Liver (tissue), 9 donors: ENCODE measurements around the gene TLE4. TPM values are rescaled to one million over a fixed set of nuclear protein-coding genes. Genes with fewer than 3 reads are reported as not detected.

ENCODE experiments used
- DNase-seq: peaks from one replicate; pipeline ENCODE4 v3.0.0-alpha.2; 2017; ENCODE audit warnings: low spot score
- H3K27ac ChIP-seq, 2 donors: one replicate each; pipeline ENCODE4 v1.7.0; 2013; ENCODE audit warnings: inconsistent platforms in 2 of 2, low read length in 2 of 2, control low read depth in 1 of 2, low read depth in 1 of 2, mild to moderate bottlenecking in 1 of 2
- H3K27me3 ChIP-seq, 4 donors: one replicate each; pipeline versions ENCODE4 v1.6.1 to v1.7.0; 2013; ENCODE audit warnings: low read length in 3 of 4, inconsistent platforms in 1 of 4, mild to moderate bottlenecking in 1 of 4, moderate library complexity in 1 of 4; ENCODE audit not compliant: control insufficient read depth in 4 of 4, insufficient read depth in 4 of 4
- H3K36me3 ChIP-seq, 4 donors: one replicate each; pipeline versions ENCODE4 v1.6.1 to v1.7.0; 2013; ENCODE audit warnings: low read length in 3 of 4, mild to moderate bottlenecking in 3 of 4, low read depth in 1 of 4, moderate library complexity in 1 of 4; ENCODE audit not compliant: control insufficient read depth in 4 of 4, insufficient read depth in 3 of 4
- H3K4me1 ChIP-seq, 4 donors: one replicate each; pipeline versions ENCODE4 v1.6.1 to v1.7.0; 2013; ENCODE audit warnings: low read length in 3 of 4, mild to moderate bottlenecking in 3 of 4, moderate library complexity in 1 of 4; ENCODE audit not compliant: control insufficient read depth in 4 of 4, insufficient read depth in 4 of 4
- H3K4me3 ChIP-seq, 3 donors: one replicate each; pipeline versions ENCODE4 v1.6.1 to v1.7.0; 2013; ENCODE audit warnings: low read length in 3 of 3, control low read depth in 1 of 3, low read depth in 1 of 3, mild to moderate bottlenecking in 1 of 3
- H3K9ac ChIP-seq, 2 donors: one replicate each; pipeline ENCODE4 v1.7.0; 2013; ENCODE audit warnings: low read length in 2 of 2, mild to moderate bottlenecking in 2 of 2, moderate library complexity in 2 of 2, control low read depth in 1 of 2, low read depth in 1 of 2
- H3K9me3 ChIP-seq, 4 donors: one replicate each; pipeline versions ENCODE4 v1.6.1 to v1.7.0; 2013; ENCODE audit warnings: low read length in 3 of 4; ENCODE audit not compliant: control insufficient read depth in 4 of 4
- EGR1 ChIP-seq, 2 donors: IDR thresholded peaks; 2 replicates each; pipeline ENCODE4 v1.6.1; 2016 to 2018; ENCODE audit warnings: antibody characterized with exemption in 2 of 2, low read depth in 2 of 2
- FOXA1 ChIP-seq: IDR thresholded peaks from 2 replicates; pipeline ENCODE4 v1.6.1; 2016; ENCODE audit warnings: antibody characterized with exemption
- FOXA2 ChIP-seq: IDR thresholded peaks from 2 replicates; pipeline ENCODE4 v1.6.1; 2016; ENCODE audit warnings: antibody characterized with exemption
- GABPA ChIP-seq, 2 donors: IDR thresholded peaks in 1 of 2; conservative IDR thresholded peaks in 1 of 2; 2 replicates each; pipeline ENCODE4 v1.6.1; 2016; ENCODE audit warnings: antibody characterized with exemption in 2 of 2, mild to moderate bottlenecking in 1 of 2, moderate library complexity in 1 of 2
- JUND ChIP-seq, 2 donors: IDR thresholded peaks; 2 replicates each; pipeline ENCODE4 v1.6.1; 2016; ENCODE audit warnings: antibody characterized with exemption in 2 of 2
- NR2F2 ChIP-seq: IDR thresholded peaks from 2 replicates; pipeline ENCODE4 v1.6.1; 2016; ENCODE audit warnings: antibody characterized with exemption
- SP1 ChIP-seq: IDR thresholded peaks from 2 replicates; pipeline ENCODE4 v1.6.1; 2018; ENCODE audit warnings: antibody characterized with exemption, mild to moderate bottlenecking
- TAF1 ChIP-seq: conservative IDR thresholded peaks from 2 replicates; pipeline ENCODE4 v1.6.1; 2016; ENCODE audit warnings: antibody characterized with exemption, mild to moderate bottlenecking
- ZBTB33 ChIP-seq: IDR thresholded peaks from 2 replicates; pipeline ENCODE4 v1.6.1; 2016; ENCODE audit warnings: antibody characterized with exemption
- WGBS: extraction: QIAGEN DNeasy Blood & Tissue Kit; methylation state at CpG from one replicate; pipeline ENCODE4 v1.1.7; 2013; 5-methylcytosine and 5-hydroxymethylcytosine counted together
- polyA plus RNA-seq, 2 donors: library from polyadenylated mRNA; stranded (reverse) in 1 of 2; unstranded in 1 of 2; fragments of 200-250 nt in 1 of 2; fragments of >200 nt in 1 of 2; fragmentation: Nextera tagmentation in 1 of 2; extraction: Ambion mirVana in 1 of 2; gene quantifications; one replicate each; pipeline versions ENCODE4 v1.2.1 to v1.2.3, GENCODE V29; 2013 to 2015
- total RNA-seq, 2 donors: library from RNA; depleted of rRNA; stranded (reverse); fragments of >200 nt; gene quantifications; one replicate each; pipeline ENCODE4 v1.2.3, GENCODE V29; 2014
- TF ChIP-seq, protein P1 (sequence below): fragments of 150-350 bp; IDR thresholded peaks from 2 replicates; pipeline ENCODE4 v1.5.1; 2017; ENCODE audit warnings: improper control_type of control experiment, low read depth, low read length; ENCODE audit not compliant: missing input control
- TF ChIP-seq, protein P2 (sequence below): IDR thresholded peaks from 2 replicates; pipeline ENCODE4 v1.6.1; 2016; ENCODE audit warnings: antibody characterized with exemption
- donor health status: healthy.
- donor health status: healthy.
- donor health status: healthy.
- donor health status: healthy.
- donor health status: healthy.

Gene TLE4
- total and polyA plus RNA-seq, 4 donors, result 2.5 to 6.6 (median 4.7) TPM

GRCh38 chr9:79633558-79633957 lies 61.8 kb downstream of the TLE4 start:
- no peak for DNase-seq
- Histone ChIP-seq H3K4me3 (no peak overlapping the region), H3K9ac (no peak overlapping the region), H3K36me3 (no peaks in the 10 kb centered on the region), H3K4me1 (no peaks in the 10 kb centered on the region), H3K9me3 (no peaks in the 10 kb centered on the region), H3K27me3 (no peaks in the 10 kb centered on the region), H3K27ac (no peak overlapping the region)
- TF ChIP-seq SP1, result no peak
- TF ChIP-seq, protein P1, sequence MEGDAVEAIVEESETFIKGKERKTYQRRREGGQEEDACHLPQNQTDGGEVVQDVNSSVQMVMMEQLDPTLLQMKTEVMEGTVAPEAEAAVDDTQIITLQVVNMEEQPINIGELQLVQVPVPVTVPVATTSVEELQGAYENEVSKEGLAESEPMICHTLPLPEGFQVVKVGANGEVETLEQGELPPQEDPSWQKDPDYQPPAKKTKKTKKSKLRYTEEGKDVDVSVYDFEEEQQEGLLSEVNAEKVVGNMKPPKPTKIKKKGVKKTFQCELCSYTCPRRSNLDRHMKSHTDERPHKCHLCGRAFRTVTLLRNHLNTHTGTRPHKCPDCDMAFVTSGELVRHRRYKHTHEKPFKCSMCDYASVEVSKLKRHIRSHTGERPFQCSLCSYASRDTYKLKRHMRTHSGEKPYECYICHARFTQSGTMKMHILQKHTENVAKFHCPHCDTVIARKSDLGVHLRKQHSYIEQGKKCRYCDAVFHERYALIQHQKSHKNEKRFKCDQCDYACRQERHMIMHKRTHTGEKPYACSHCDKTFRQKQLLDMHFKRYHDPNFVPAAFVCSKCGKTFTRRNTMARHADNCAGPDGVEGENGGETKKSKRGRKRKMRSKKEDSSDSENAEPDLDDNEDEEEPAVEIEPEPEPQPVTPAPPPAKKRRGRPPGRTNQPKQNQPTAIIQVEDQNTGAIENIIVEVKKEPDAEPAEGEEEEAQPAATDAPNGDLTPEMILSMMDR, result no peak
- TF ChIP-seq ZBTB33, result no peak
- TF ChIP-seq EGR1 (IDR thresholded peaks at IDR 0.05; ENCODE audit: low read depth in 2 of 2), result no peak
- no peak for TF ChIP-seq FOXA2
- TF ChIP-seq, protein P2, sequence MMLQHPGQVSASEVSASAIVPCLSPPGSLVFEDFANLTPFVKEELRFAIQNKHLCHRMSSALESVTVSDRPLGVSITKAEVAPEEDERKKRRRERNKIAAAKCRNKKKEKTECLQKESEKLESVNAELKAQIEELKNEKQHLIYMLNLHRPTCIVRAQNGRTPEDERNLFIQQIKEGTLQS, result no peak
- WGBS, result 84% methylated on average over 3 of the region's 3 CpGs

DNA sequence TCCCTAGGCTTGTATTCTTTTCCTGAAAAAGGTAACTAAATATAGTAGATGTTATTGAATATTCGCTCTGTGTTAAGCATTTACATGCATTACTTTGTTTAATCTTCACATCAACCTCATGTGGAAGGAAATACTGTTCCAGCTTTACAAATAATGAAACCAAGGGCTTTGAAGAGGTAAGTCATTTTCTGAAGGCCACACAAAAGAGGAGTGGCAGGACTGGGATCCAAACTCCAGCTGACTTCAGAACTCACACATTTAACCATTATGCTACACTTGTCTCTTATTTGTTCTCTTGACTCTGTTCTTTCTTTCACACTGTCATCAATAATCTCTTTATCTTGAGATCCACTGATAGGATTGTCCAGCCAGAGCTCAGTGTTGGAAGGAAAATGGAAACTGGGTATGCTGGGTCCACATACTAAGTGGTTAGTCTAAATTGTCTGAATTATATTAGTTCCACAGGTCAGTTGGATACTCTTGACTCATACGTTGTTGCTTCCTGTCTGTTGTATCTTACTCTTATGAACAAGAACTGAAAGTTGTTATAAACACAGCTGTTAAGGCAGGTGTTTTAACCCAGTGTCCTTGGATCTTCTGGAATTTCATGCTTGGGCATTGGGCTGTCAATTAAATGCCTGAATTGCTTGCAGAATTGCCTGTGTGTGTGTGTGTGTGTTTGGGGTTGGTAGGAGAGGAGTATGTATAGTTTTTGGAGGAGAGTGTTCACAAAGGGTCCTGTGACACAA lies 65.6 kb downstream of the TLE4 start:
- no peaks in the 10 kb centered on the region for H3K36me3 ChIP-seq
- no peak overlapping the region for H3K27ac ChIP-seq
- no peak overlapping the region for H3K4me3 ChIP-seq
- no peaks in the 10 kb centered on the region for H3K4me1 ChIP-seq
- 89% methylated on average over 2 of the region's 2 CpGs for WGBS
- TF ChIP-seq, protein P2, result no peak
- TF ChIP-seq NR2F2, result no peak
- no peak for TF ChIP-seq TAF1
- no peak for TF ChIP-seq ZBTB33
- TF ChIP-seq GABPA (IDR thresholded peaks at IDR 0.05 in 1 of 2, conservative IDR thresholded peaks at IDR 0.05 in 1 of 2), result no peak
- TF ChIP-seq FOXA1, result no peak
- TF ChIP-seq JUND (IDR thresholded peaks at IDR 0.05), result no peak
- DNase-seq, result no peak
- no peaks in the 10 kb centered on the region for H3K9me3 ChIP-seq
- no peaks in the 10 kb centered on the region for H3K27me3 ChIP-seq
- H3K9ac ChIP-seq, result no peak overlapping the region
